Measurements from ENCODE around the gene DMAC2L.

DNA sequence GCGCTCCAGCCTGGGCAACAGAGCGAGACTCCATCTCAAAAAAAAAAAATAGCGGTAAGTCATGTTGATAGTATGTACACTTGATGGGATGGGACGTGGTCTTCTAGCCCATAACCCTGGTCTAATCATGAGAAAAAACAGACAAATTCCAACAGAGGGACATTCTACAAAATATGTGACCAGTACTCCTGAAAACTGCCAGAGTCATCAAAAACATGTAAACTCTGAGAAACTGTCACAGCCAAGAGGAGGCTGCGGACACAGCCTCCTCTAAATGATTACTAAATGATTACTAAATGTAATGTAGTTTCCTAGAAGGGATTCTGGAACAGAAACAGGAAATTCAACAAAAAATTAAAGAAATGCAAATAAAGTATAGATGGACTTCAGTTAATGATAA is 63.6 kb downstream of the DMAC2L start:
- TF ChIP-seq, protein P1, sequence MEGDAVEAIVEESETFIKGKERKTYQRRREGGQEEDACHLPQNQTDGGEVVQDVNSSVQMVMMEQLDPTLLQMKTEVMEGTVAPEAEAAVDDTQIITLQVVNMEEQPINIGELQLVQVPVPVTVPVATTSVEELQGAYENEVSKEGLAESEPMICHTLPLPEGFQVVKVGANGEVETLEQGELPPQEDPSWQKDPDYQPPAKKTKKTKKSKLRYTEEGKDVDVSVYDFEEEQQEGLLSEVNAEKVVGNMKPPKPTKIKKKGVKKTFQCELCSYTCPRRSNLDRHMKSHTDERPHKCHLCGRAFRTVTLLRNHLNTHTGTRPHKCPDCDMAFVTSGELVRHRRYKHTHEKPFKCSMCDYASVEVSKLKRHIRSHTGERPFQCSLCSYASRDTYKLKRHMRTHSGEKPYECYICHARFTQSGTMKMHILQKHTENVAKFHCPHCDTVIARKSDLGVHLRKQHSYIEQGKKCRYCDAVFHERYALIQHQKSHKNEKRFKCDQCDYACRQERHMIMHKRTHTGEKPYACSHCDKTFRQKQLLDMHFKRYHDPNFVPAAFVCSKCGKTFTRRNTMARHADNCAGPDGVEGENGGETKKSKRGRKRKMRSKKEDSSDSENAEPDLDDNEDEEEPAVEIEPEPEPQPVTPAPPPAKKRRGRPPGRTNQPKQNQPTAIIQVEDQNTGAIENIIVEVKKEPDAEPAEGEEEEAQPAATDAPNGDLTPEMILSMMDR (conservative IDR thresholded peaks at IDR 0.05), result no peak
- TF ChIP-seq ZFX (IDR thresholded peaks at IDR 0.05), result no peak
